K562 (cell line): ENCODE results near the gene ZNF628. TPM values are rescaled to one million over a fixed set of nuclear protein-coding genes. Genes with fewer than 3 reads are reported as not detected.
A peak's percentile ranks its signal among the peaks of the same experiment; 100 is the strongest.

Experiments
- ATAC-seq: fragments of 200-7000 bp; cut with Tn5 transposase; 3 replicates; pipeline ENCODE4 v1.9.1; 2020; ENCODE audit warnings: moderate library complexity
- BruUV-seq: library from RNA; stranded (reverse); fragments of 400-500 nt; replicated peaks from 2 replicates; lab custom pipeline; 2021; lab: Mats Ljungman, UMichigan
- CTCF ChIA-PET: fragments of 300-600 bp; formaldehyde crosslinking; extraction: SDS; loops from one replicate; lab custom pipeline; 2021; ENCODE audit warnings: low intra/inter-chr PET ratio; lab: Yijun Ruan, JAX
- POLR2A ChIA-PET: fragments of 300-600, 350-650 bp; sonication (Branson Sonifier 250); formaldehyde crosslinking; extraction: SDS; loops from one replicate; lab custom pipeline; 2021; ENCODE audit warnings: antibody characterized with exemption, inconsistent platforms; lab: Yijun Ruan, JAX
- DNase-seq, 4 experiments: peaks; one replicate each; pipeline versions ENCODE4 v3.0.0 to v3.0.0-alpha.2; 2011 to 2018; ENCODE audit warnings: low spot score in 3 of 4, mixed read lengths in 3 of 4; ENCODE audit errors: extremely low read depth in 1 of 4
- FAIRE-seq: peaks from 2 replicates; lab custom pipeline; 2011; peaks lifted over from hg19 to GRCh38; lab: Jason Lieb, UNC
- H2AFZ ChIP-seq: 2 replicates; pipeline ENCODE4 v1.6.0; 2011; ENCODE audit warnings: low read depth, low read length, control low read depth, inconsistent platforms
- H3K27ac ChIP-seq: fragments of 200-600 bp; 3 replicates; pipeline ENCODE4 v1.8.0; 2011; ENCODE audit warnings: low read depth, mild to moderate bottlenecking, control low read depth, inconsistent platforms, low read length, moderate library complexity, mixed read lengths; ENCODE audit errors: extremely low read depth
- H3K27me3 ChIP-seq, 2 experiments: fragments of 300-600 bp in 1 of 2; 2 replicates in 1 of 2; 3 replicates in 1 of 2; pipeline versions ENCODE4 v1.6.0 to v1.8.0; 2011; ENCODE audit warnings: inconsistent platforms in 2 of 2, low read length in 2 of 2, mild to moderate bottlenecking in 1 of 2, mixed read lengths in 1 of 2, moderate library complexity in 1 of 2; ENCODE audit not compliant: control insufficient read depth in 2 of 2, insufficient read depth in 2 of 2
- H3K36me3 ChIP-seq: fragments of 300-600 bp; 3 replicates; pipeline ENCODE4 v1.8.0; 2011; ENCODE audit warnings: mild to moderate bottlenecking, low read length, inconsistent platforms; ENCODE audit not compliant: control insufficient read depth, insufficient read depth
- H3K4me1 ChIP-seq, 2 experiments: fragments of 200-600 bp in 1 of 2; replicated peaks in 1 of 2; 2 replicates in 1 of 2; 3 replicates in 1 of 2; pipeline versions ENCODE4 v1.5.1 to v1.8.0; 2011; ENCODE audit warnings: inconsistent platforms in 2 of 2, low read length in 2 of 2, mild to moderate bottlenecking in 1 of 2, mixed read lengths in 1 of 2, moderate library complexity in 1 of 2; ENCODE audit not compliant: control insufficient read depth in 2 of 2, insufficient read depth in 2 of 2
- H3K4me2 ChIP-seq: 2 replicates; pipeline ENCODE4 v1.6.1; 2011; ENCODE audit warnings: low read length, control low read depth, inconsistent platforms, mixed read lengths; ENCODE audit not compliant: insufficient read depth
- H3K4me3 ChIP-seq: fragments of 200-600 bp; sonication (generic), shearing (Covaris generic); 2 replicates; pipeline ENCODE4 v1.5.1; 2016; ENCODE audit warnings: control low read depth, inconsistent platforms
- H3K79me2 ChIP-seq: fragments of 200-600 bp; 3 replicates; pipeline ENCODE4 v1.8.0; 2011; ENCODE audit warnings: low read length, inconsistent platforms; ENCODE audit not compliant: control insufficient read depth, insufficient read depth
- H3K9ac ChIP-seq, 2 experiments: 2 replicates each; pipeline versions ENCODE4 v1.6.0 to v1.6.1; 2011; ENCODE audit warnings: low read depth in 2 of 2, low read length in 2 of 2, control low read depth in 1 of 2, inconsistent platforms in 1 of 2, mild to moderate bottlenecking in 1 of 2, mixed read lengths in 1 of 2; ENCODE audit not compliant: insufficient read depth in 1 of 2
- H3K9me1 ChIP-seq: one replicate; pipeline ENCODE4 v1.6.0; 2011; ENCODE audit warnings: inconsistent platforms, mild to moderate bottlenecking, low read length, moderate library complexity; ENCODE audit not compliant: control insufficient read depth, insufficient read depth
- H3K9me3 ChIP-seq: replicated peaks from 2 replicates; pipeline ENCODE4 v1.5.1; 2011; ENCODE audit warnings: low read depth, low read length, inconsistent platforms; ENCODE audit not compliant: control insufficient read depth, insufficient read depth
- H4K20me1 ChIP-seq: replicated peaks from 2 replicates; pipeline ENCODE4 v1.6.1; 2011; ENCODE audit warnings: low read length, inconsistent platforms, mixed read lengths; ENCODE audit not compliant: control insufficient read depth, insufficient read depth
- HMBOX1 ChIP-seq: sonication (generic); IDR thresholded peaks from 2 replicates; pipeline ENCODE4 v1.6.1; 2016
- HNRNPL ChIP-seq: fragments of 200-400 bp; formaldehyde crosslinking; IDR thresholded peaks from 2 replicates; pipeline ENCODE4 v1.6.1; 2017; ENCODE audit warnings: low read depth, mild to moderate bottlenecking, low read length
- POLR2G ChIP-seq: fragments of 200-400 bp; formaldehyde crosslinking; IDR thresholded peaks from 2 replicates; pipeline ENCODE4 v1.6.1; 2017; ENCODE audit warnings: low read depth, mild to moderate bottlenecking, antibody characterized with exemption, low read length, moderate library complexity
- SUPT5H ChIP-seq: fragments of 450-650 bp; IDR thresholded peaks from 2 replicates; pipeline ENCODE4 v1.6.1; 2016
- WGBS: fragments of 100-300 bp; shearing (Covaris generic); methylation state at CpG from one replicate; pipeline ENCODE4 v1.1.6; 2016; ENCODE audit warnings: low coverage, mixed read lengths; ENCODE audit not compliant: insufficient coverage; ENCODE audit errors: missing lambda C conversion rate; 5-methylcytosine and 5-hydroxymethylcytosine counted together
- in situ Hi-C: fragments of 300-500 bp; cut with MboI; formaldehyde crosslinking; loops from 4 replicates; pipeline ENCODE4 v1.15.0; 2018; ENCODE audit warnings: inconsistent platforms, mixed read lengths
- intact Hi-C: fragments of 100-400 bp; cut with micrococcal nuclease; formaldehyde crosslinking; loops from 2 replicates; pipeline ENCODE4 v1.14.2; 2022
- polyA plus RNA-seq, 8 experiments: library from polyadenylated mRNA; depleted of rRNA in 4 of 8; stranded (reverse) in 5 of 8; unstranded in 3 of 8; fragments of >200 nt; fragmentation: Nextera tagmentation in 2 of 8; fragmentation: Illumina TruSeq in 1 of 8; extraction: Ambion mirVana in 2 of 8; extraction: Trizol in 1 of 8; gene quantifications; 2 replicates each; pipeline versions ENCODE4 v1.2.1 to v1.2.3, GENCODE V29; 2011 to 2014; ENCODE audit warnings: inconsistent platforms in 1 of 8, missing spikeins in 1 of 8
- total RNA-seq, 7 experiments: library from RNA; depleted of rRNA in 6 of 7; stranded (reverse); fragments of >200 nt in 6 of 7; fragmentation: Illumina TruSeq in 2 of 7; extraction: Trizol in 2 of 7; gene quantifications; 2 replicates each; pipeline versions ENCODE4 v1.2.1 to v1.2.3, GENCODE V29; 2011 to 2021; ENCODE audit warnings: low replicate concordance in 1 of 7
- TF ChIP-seq, protein P1 (sequence below): sonication (generic); formaldehyde crosslinking; IDR thresholded peaks from 2 replicates; pipeline ENCODE4 v1.8.1; 2023; ENCODE audit warnings: mild to moderate bottlenecking, missing genetic modification reagents

ZNF628 gene
- total and polyA plus RNA-seq, 9 of the 15 experiments (the other 6 are each of a cell fraction or from before 2014, with no cell fraction given), result 0.13 to 13.6 (median 2.2) TPM; not detected in 3

GRCh38 chr19:55488986-55489710, 12.7 kb downstream of the ZNF628 start:
- ATAC-seq, result no peak
- DNase-seq, result peak in 2 of 4 experiments; percentile 30 to 33
- peaks cover 29 to 89% of the 10 kb centered on the region in 2 experiments for H3K4me1 ChIP-seq
- H3K9me1 ChIP-seq, result no peaks in the 10 kb centered on the region
- CTCF ChIA-PET, result no interaction called here
- in situ Hi-C loops (no loop called here), intact Hi-C loops (no loop called here)
- H2AFZ ChIP-seq, result no peak overlapping the region
- H3K27me3 ChIP-seq, result peaks cover 0 to 4% of the 10 kb centered on the region in 2 experiments; a peak in 1 of 5 replicates
- no peaks in the 10 kb centered on the region for H4K20me1 ChIP-seq
- TF ChIP-seq HNRNPL (peak; percentile 78; the same call in 1 of the 2 replicates), POLR2G (peak; percentile 76), SUPT5H (no peak), HMBOX1 (no peak)
- TF ChIP-seq, protein P1, sequence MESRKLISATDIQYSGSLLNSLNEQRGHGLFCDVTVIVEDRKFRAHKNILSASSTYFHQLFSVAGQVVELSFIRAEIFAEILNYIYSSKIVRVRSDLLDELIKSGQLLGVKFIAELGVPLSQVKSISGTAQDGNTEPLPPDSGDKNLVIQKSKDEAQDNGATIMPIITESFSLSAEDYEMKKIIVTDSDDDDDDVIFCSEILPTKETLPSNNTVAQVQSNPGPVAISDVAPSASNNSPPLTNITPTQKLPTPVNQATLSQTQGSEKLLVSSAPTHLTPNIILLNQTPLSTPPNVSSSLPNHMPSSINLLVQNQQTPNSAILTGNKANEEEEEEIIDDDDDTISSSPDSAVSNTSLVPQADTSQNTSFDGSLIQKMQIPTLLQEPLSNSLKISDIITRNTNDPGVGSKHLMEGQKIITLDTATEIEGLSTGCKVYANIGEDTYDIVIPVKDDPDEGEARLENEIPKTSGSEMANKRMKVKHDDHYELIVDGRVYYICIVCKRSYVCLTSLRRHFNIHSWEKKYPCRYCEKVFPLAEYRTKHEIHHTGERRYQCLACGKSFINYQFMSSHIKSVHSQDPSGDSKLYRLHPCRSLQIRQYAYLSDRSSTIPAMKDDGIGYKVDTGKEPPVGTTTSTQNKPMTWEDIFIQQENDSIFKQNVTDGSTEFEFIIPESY (CRISPR knock-in tag), result peak; percentile 96
- TF ChIP-seq, all 486 proteins: peak for 3
- peaks cover 5% of the 10 kb centered on the region; the same call in 2 of the 3 replicates for H3K36me3 ChIP-seq
- H3K9ac ChIP-seq, result peak overlapping the region in 1 of 2 experiments; percentile 81; a peak in 2 of 4 replicates
- no peak overlapping the region for H3K4me3 ChIP-seq
- WGBS, result 81% methylated on average over 24 of the region's 36 CpGs
- peaks cover 12% of the 10 kb centered on the region; the same call in 2 of the 3 replicates for H3K79me2 ChIP-seq
- FAIRE-seq, result no peak
- POLR2A ChIA-PET, result interaction anchor here (0.6 to 2.3 kb wide), 4 partner anchors 10 to 105 kb away, joined by 3 to 5 read pairs (median 3); partner anchors contain the start of gene TMEM238
- no peak overlapping the region for H3K27ac ChIP-seq
- H3K9me3 ChIP-seq, result no peaks in the 10 kb centered on the region
- no TSS peak for BruUV-seq
- H3K4me2 ChIP-seq, result no peak overlapping the region
